Sigmoid colon (tissue), 7 donors: ENCODE measurements around the gene EPHX1. TPM values are rescaled to one million over a fixed set of nuclear protein-coding genes. Genes with fewer than 3 reads are reported as not detected.

Experiments
- DNase-seq: peaks from one replicate; pipeline ENCODE4 v3.0.0-alpha.2; 2019
- H3K27ac ChIP-seq, 4 donors: fragments of 200-600 bp; sonication (generic); one replicate each; pipeline ENCODE4 v1.5.1; 2016 to 2019; ENCODE audit warnings: mild to moderate bottlenecking in 1 of 4
- H3K27me3 ChIP-seq, 3 donors: fragments of 200-600 bp; sonication (generic); one replicate each; pipeline ENCODE4 v1.5.1; 2019; ENCODE audit warnings: mild to moderate bottlenecking in 1 of 3
- H3K36me3 ChIP-seq, 4 donors: fragments of 200-600 bp; sonication (generic); one replicate each; pipeline ENCODE4 v1.5.1; 2016 to 2019
- H3K4me1 ChIP-seq, 4 donors: fragments of 200-600 bp; sonication (generic); one replicate each; pipeline ENCODE4 v1.5.1; 2017 to 2019
- H3K4me3 ChIP-seq, 4 donors: fragments of 200-600 bp; sonication (generic); one replicate each; pipeline ENCODE4 v1.5.1; 2017 to 2019; ENCODE audit warnings: mild to moderate bottlenecking in 2 of 4, moderate library complexity in 1 of 4
- H3K9me3 ChIP-seq, 4 donors: fragments of 200-600 bp in 3 of 4; sonication (generic) in 3 of 4; one replicate each; pipeline versions ENCODE4 v1.5.1 to v1.6.1; 2013 to 2019
- CTCF ChIP-seq, 4 experiments: fragments of 450-650 bp in 3 of 4; fragments of 200-600 bp in 1 of 4; IDR thresholded peaks; one replicate each; pipeline ENCODE4 v1.5.1; 2016 to 2019; ENCODE audit warnings: antibody characterized with exemption in 4 of 4, mild to moderate bottlenecking in 3 of 4, moderate library complexity in 2 of 4
- EP300 ChIP-seq, 4 donors: sonication (generic); formaldehyde crosslinking; IDR thresholded peaks; one replicate each; pipeline ENCODE4 v1.6.1; 2017; ENCODE audit warnings: antibody characterized with exemption in 4 of 4
- POLR2A ChIP-seq, 2 donors: fragments of 450-650 bp; IDR thresholded peaks; one replicate each; pipeline ENCODE4 v1.6.1; 2016; ENCODE audit warnings: antibody characterized with exemption in 2 of 2, mild to moderate bottlenecking in 2 of 2, moderate library complexity in 2 of 2
- POLR2AphosphoS5 ChIP-seq, 4 donors: sonication (generic); formaldehyde crosslinking; IDR thresholded peaks; one replicate each; pipeline ENCODE4 v1.6.1; 2017; ENCODE audit warnings: antibody characterized with exemption in 4 of 4
- WGBS, 2 donors: extraction: QIAGEN DNeasy Blood & Tissue Kit; methylation state at CpG; one replicate each; pipeline ENCODE4 v1.1.7; 2013; 5-methylcytosine and 5-hydroxymethylcytosine counted together
- intact Hi-C: fragments of 100-400 bp; cut with DNase I; formaldehyde crosslinking; loops from one replicate; pipeline ENCODE4 v1.15.1; 2023
- polyA plus RNA-seq, 3 donors: library from polyadenylated mRNA; stranded (reverse); fragments of 200-250 nt; gene quantifications; one replicate each; pipeline ENCODE4 v1.2.3, GENCODE V29; 2013
- total RNA-seq, 4 donors: library from RNA; depleted of rRNA; stranded (reverse); fragments of >200 nt; gene quantifications; one replicate each; pipeline ENCODE4 v1.1.0, GENCODE V29; 2016
- donor health status: healthy with polysubstance abuse.
- donor health status: Bipolar disorder and iron deficiency.
- donor health status: healthy.

EPHX1 gene
- total and polyA plus RNA-seq, 7 donors: 6.9 to 78.9 (median 43.6) TPM

- DNase-seq: no peak
- TF ChIP-seq CTCF (IDR thresholded peaks at IDR 0.05) (no peak), POLR2AphosphoS5 (IDR thresholded peaks at IDR 0.05) (no peak), POLR2A (IDR thresholded peaks at IDR 0.05) (no peak), EP300 (IDR thresholded peaks at IDR 0.05) (no peak)
- intact Hi-C loops: loop anchor here (2.0 kb wide), 1 partner anchor 66 kb away; no protein-coding TSS in a partner anchor
- no peak overlapping the region for H3K4me3 ChIP-seq
- no peaks in the 10 kb centered on the region for H3K9me3 ChIP-seq
- peak overlapping the region in 3 of 4 donors; percentile 62 to 68 (median 68) for H3K27ac ChIP-seq
- H3K36me3 ChIP-seq: peaks cover 6 to 83% (median 36%) of the 10 kb centered on the region in 4 donors
- WGBS, 2 donors: 71 to 87% methylated on average over 18 of the region's 18 CpGs
- H3K4me1 ChIP-seq: peaks cover 0 to 13% (median 11%) of the 10 kb centered on the region in 4 donors
- H3K27me3 ChIP-seq: no peaks in the 10 kb centered on the region
Observed at GRCh38 chr1:225844236-225845061, 34.5 kb downstream of the EPHX1 start.

GRCh38 chr1:225845097-225845496 lies 35.2 kb downstream of the EPHX1 start:
- Histone ChIP-seq H3K9me3 (no peaks in the 10 kb centered on the region), H3K27me3 (no peaks in the 10 kb centered on the region), H3K27ac (peak overlapping the region in 3 of 4 donors; percentile 62 to 68 (median 68)), H3K4me3 (no peak overlapping the region), H3K4me1 (peaks cover 0 to 15% (median 13%) of the 10 kb centered on the region in 4 donors), H3K36me3 (peaks cover 0 to 80% (median 31%) of the 10 kb centered on the region in 4 donors)
- no peak for DNase-seq
- intact Hi-C loops: loop anchor here (2.0 kb wide), 1 partner anchor 66 kb away; no protein-coding TSS in a partner anchor
- WGBS, 2 donors: 85 to 90% methylated on average over 14 of the region's 14 CpGs
- no peak for TF ChIP-seq POLR2A (IDR thresholded peaks at IDR 0.05)
- no peak for TF ChIP-seq POLR2AphosphoS5 (IDR thresholded peaks at IDR 0.05)
- TF ChIP-seq CTCF (IDR thresholded peaks at IDR 0.05): no peak
- no peak for TF ChIP-seq EP300 (IDR thresholded peaks at IDR 0.05)

GRCh38 chr1:225845571-225846259 lies 35.8 kb downstream of the EPHX1 start:
- H3K27ac ChIP-seq: peak overlapping the region; percentile 14 to 68 (median 65)
- no peak overlapping the region for H3K4me3 ChIP-seq
- peaks cover 0 to 74% (median 27%) of the 10 kb centered on the region in 4 donors for H3K36me3 ChIP-seq
- peak; percentile 93 for DNase-seq
- intact Hi-C loops: loop anchor here (1.0 to 2.0 kb wide), 2 partner anchors 67 to 370 kb away; no protein-coding TSS in a partner anchor
- no peaks in the 10 kb centered on the region for H3K27me3 ChIP-seq
- peaks cover 0 to 15% (median 13%) of the 10 kb centered on the region in 4 donors for H3K4me1 ChIP-seq
- TF ChIP-seq POLR2A (IDR thresholded peaks at IDR 0.05): no peak
- TF ChIP-seq CTCF (IDR thresholded peaks at IDR 0.05): peak; percentile 77 to 81 (median 80)
- peak in 1 of 4 donors; percentile 34 for TF ChIP-seq POLR2AphosphoS5 (IDR thresholded peaks at IDR 0.05)
- WGBS, 2 donors: 71 to 79% methylated on average over 13 of the region's 13 CpGs
- no peaks in the 10 kb centered on the region for H3K9me3 ChIP-seq

GRCh38 chr1:225846331-225847310 lies 36.7 kb downstream of the EPHX1 start:
- WGBS, 2 donors: 82 to 93% methylated on average over 20 of the region's 20 CpGs
- no peak for DNase-seq

More at GRCh38 chr1:225846331-225847310, 36.7 kb downstream of the EPHX1 start:
- Histone ChIP-seq H3K9me3 (no peaks in the 10 kb centered on the region), H3K27ac (peak overlapping the region in 1 of 4 donors; percentile 68), H3K4me1 (peaks cover 0 to 15% (median 13%) of the 10 kb centered on the region in 4 donors), H3K27me3 (no peaks in the 10 kb centered on the region), H3K4me3 (no peak overlapping the region), H3K36me3 (peaks cover 0 to 82% (median 28%) of the 10 kb centered on the region in 4 donors)
- TF ChIP-seq EP300 (IDR thresholded peaks at IDR 0.05) (no peak), POLR2A (IDR thresholded peaks at IDR 0.05) (no peak), CTCF (IDR thresholded peaks at IDR 0.05) (no peak), POLR2AphosphoS5 (IDR thresholded peaks at IDR 0.05) (no peak)
- intact Hi-C loops: loop anchor here (1.0 kb wide), 1 partner anchor 371 kb away; no protein-coding TSS in a partner anchor
